Measurements from ENCODE around the gene SGCA. TPM values are rescaled to one million over a fixed set of nuclear protein-coding genes. Genes with fewer than 3 reads are reported as not detected.

The SGCA gene
- total and polyA plus RNA-seq, 2 of the 13 experiments (the other 11 are each of a cell fraction or from before 2014, with no cell fraction given): not detected

DNA sequence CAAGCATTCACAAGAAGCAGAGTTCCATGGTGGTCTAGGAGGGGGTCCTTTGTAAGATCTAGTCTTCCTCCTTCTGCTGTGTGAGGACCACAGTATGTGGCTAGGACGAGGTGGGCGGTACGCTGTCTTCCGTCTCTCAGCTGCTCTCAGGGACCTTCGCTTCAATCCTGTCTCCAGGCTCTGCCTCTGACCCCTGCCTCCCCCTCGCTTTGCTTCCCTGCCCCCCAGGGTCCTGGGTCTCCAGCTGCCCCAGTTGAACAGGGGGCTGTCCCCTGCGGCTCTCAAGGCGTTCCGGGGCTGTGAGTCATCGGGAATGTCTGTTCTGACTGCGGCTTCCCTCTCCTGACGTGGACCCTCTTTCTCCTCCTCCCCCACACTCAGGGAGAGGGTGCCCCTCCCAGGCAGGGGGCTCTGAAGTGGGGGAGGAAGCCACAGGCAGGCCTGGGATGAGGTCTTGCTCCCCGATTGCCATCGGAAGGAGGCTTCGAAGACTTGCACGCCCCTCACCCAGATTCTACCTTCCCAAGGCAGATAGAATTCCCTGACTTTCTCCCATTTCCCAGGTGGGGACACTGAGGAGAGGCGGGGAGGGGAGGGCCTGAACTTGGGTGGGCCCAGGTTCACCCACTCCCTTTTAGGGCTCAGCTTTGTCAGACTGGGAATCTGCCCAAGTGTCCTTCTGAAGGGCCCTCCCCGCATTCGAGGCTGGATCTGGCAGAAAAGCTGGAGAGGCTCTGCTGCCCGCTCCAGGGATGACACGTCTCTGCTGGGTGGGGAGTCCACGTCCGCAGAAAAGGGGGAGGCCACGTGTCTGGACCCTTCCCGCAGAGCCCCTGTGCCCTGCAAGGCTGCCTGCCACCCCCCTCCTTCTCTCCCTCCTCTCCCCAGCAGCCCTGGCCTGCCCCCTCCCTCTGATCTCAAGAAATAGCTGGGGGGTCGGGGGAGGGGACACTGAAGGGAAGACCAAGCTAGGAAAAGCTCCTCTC is 44.7 kb downstream of the SGCA start:
- ATAC-seq (peak; percentile 52), DNase-seq (ENCODE audit: low spot score) (peak; percentile 77), FAIRE-seq (no peak)
- Histone ChIP-seq H3K27ac (ENCODE audit: extremely low read length, insufficient read depth, low read length) (no peak overlapping the region), H3K36me3 (replicated peaks in 1 of 2; ENCODE audit: control insufficient read depth in 1 of 2, insufficient read depth in 2 of 2, low read length in 2 of 2) (no peaks in the 10 kb centered on the region), H3K79me2 (ENCODE audit: insufficient read depth, low read length) (no peaks in the 10 kb centered on the region), H3K4me1 (ENCODE audit: insufficient read depth, low read length) (peaks cover 61% of the 10 kb centered on the region), H3K4me3 (replicated peaks in 1 of 3; ENCODE audit: insufficient read depth in 1 of 3, low read depth in 2 of 3, low read length in 3 of 3) (peak overlapping the region in 2 of 3 experiments; percentile 7 to 25; a peak in 3 of 6 replicates), H3K9me3 (ENCODE audit: low read length) (no peaks in the 10 kb centered on the region), H4K20me1 (ENCODE audit: insufficient read depth, low read length) (no peaks in the 10 kb centered on the region), H2AFZ (ENCODE audit: low read length) (no peak overlapping the region), H3K4me2 (ENCODE audit: low read depth, low read length) (peak overlapping the region; percentile 46), H3K9ac (ENCODE audit: insufficient read depth, low read depth, low read length) (no peak overlapping the region), H3K27me3 (ENCODE audit: control insufficient read depth in 1 of 2, insufficient read depth in 2 of 2, low read length in 2 of 2) (peaks cover 2 to 54% of the 10 kb centered on the region in 2 experiments)
- BruUV-seq (replicated peaks): no TSS peak
- CTCF ChIA-PET (ENCODE audit: low intra/inter-chr PET ratio, low total read pairs): interaction anchor here (0.6 kb wide), 1 partner anchor 15 kb away, joined by 3 read pairs; no protein-coding TSS in a partner anchor
- intact Hi-C loops (cut with micrococcal nuclease; ENCODE audit: unreplicated experiment): no loop called here
- 3% methylated on average over 15 of the region's 26 CpGs for WGBS (ENCODE audit: low lambda C conversion rate)
- POLR2A ChIA-PET: interaction anchor here (0.8 to 1.3 kb wide), 3 partner anchors 9 to 509 kb away, joined by 3 read pairs; partner anchors contain the start of gene LUC7L3
- in situ Hi-C loops (cut with HindIII; ENCODE audit: extremely low pct_ligation_motif_present, low pct_unique_long_range_greater_than_20kb): no loop called here
- no peak for TF ChIP-seq NFRKB (IDR thresholded peaks at IDR 0.05)
- peak; percentile 64 for TF ChIP-seq TEAD3 (CRISPR knock-in tag; optimal IDR thresholded peaks at IDR 0.05; ENCODE audit: borderline replicate concordance)
- TF ChIP-seq ZFP41 (CRISPR knock-in tag; IDR thresholded peaks at IDR 0.05; ENCODE audit: borderline replicate concordance): no peak
- no peak for TF ChIP-seq ZFY (CRISPR knock-in tag; IDR thresholded peaks at IDR 0.05)
- 0 out of 2 replicates have a peak, but pooled peaks have one; percentile 57 for TF ChIP-seq ZSCAN22 (CRISPR knock-in tag; IDR thresholded peaks at IDR 0.05)
- TF ChIP-seq, protein P1, sequence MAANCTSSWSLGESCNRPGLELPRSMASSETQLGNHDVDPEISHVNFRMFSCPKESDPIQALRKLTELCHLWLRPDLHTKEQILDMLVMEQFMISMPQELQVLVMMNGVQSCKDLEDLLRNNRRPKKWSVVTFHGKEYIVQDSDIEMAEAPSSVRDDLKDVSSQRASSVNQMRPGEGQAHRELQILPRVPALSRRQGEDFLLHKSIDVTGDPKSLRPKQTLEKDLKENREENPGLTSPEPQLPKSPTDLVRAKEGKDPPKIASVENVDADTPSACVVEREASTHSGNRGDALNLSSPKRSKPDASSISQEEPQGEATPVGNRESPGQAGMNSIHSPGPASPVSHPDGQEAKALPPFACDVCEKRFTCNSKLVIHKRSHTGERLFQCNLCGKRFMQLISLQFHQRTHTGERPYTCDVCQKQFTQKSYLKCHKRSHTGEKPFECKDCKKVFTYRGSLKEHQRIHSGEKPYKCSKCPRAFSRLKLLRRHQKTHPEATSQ (CRISPR knock-in tag; IDR thresholded peaks at IDR 0.05; ENCODE audit: borderline replicate concordance): no peak
- TF ChIP-seq NFKB2 (CRISPR knock-in tag; IDR thresholded peaks at IDR 0.05; ENCODE audit: borderline replicate concordance): no peak
- no peak for TF ChIP-seq POGZ (CRISPR knock-in tag; IDR thresholded peaks at IDR 0.05)
- TF ChIP-seq, protein P2, sequence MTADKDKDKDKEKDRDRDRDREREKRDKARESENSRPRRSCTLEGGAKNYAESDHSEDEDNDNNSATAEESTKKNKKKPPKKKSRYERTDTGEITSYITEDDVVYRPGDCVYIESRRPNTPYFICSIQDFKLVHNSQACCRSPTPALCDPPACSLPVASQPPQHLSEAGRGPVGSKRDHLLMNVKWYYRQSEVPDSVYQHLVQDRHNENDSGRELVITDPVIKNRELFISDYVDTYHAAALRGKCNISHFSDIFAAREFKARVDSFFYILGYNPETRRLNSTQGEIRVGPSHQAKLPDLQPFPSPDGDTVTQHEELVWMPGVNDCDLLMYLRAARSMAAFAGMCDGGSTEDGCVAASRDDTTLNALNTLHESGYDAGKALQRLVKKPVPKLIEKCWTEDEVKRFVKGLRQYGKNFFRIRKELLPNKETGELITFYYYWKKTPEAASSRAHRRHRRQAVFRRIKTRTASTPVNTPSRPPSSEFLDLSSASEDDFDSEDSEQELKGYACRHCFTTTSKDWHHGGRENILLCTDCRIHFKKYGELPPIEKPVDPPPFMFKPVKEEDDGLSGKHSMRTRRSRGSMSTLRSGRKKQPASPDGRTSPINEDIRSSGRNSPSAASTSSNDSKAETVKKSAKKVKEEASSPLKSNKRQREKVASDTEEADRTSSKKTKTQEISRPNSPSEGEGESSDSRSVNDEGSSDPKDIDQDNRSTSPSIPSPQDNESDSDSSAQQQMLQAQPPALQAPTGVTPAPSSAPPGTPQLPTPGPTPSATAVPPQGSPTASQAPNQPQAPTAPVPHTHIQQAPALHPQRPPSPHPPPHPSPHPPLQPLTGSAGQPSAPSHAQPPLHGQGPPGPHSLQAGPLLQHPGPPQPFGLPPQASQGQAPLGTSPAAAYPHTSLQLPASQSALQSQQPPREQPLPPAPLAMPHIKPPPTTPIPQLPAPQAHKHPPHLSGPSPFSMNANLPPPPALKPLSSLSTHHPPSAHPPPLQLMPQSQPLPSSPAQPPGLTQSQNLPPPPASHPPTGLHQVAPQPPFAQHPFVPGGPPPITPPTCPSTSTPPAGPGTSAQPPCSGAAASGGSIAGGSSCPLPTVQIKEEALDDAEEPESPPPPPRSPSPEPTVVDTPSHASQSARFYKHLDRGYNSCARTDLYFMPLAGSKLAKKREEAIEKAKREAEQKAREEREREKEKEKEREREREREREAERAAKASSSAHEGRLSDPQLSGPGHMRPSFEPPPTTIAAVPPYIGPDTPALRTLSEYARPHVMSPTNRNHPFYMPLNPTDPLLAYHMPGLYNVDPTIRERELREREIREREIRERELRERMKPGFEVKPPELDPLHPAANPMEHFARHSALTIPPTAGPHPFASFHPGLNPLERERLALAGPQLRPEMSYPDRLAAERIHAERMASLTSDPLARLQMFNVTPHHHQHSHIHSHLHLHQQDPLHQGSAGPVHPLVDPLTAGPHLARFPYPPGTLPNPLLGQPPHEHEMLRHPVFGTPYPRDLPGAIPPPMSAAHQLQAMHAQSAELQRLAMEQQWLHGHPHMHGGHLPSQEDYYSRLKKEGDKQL (CRISPR knock-in tag; IDR thresholded peaks at IDR 0.05; ENCODE audit: low read depth): peak; percentile 17; the same call in 1 of the 2 replicates
- TF ChIP-seq, protein P3, sequence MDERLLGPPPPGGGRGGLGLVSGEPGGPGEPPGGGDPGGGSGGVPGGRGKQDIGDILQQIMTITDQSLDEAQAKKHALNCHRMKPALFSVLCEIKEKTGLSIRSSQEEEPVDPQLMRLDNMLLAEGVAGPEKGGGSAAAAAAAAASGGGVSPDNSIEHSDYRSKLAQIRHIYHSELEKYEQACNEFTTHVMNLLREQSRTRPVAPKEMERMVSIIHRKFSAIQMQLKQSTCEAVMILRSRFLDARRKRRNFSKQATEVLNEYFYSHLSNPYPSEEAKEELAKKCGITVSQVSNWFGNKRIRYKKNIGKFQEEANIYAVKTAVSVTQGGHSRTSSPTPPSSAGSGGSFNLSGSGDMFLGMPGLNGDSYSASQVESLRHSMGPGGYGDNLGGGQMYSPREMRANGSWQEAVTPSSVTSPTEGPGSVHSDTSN (CRISPR knock-in tag; IDR thresholded peaks at IDR 0.05): no peak
- no peak for TF ChIP-seq NCOA1 (CRISPR knock-in tag; IDR thresholded peaks at IDR 0.05)
- TF ChIP-seq ZNF30 (CRISPR knock-in tag; IDR thresholded peaks at IDR 0.05): no peak
- TF ChIP-seq ZNF138 (CRISPR knock-in tag; IDR thresholded peaks at IDR 0.05; ENCODE audit: low read depth): no peak
- TF ChIP-seq KLF16 (CRISPR knock-in tag; IDR thresholded peaks at IDR 0.05): no peak
- TF ChIP-seq RBAK (CRISPR knock-in tag; IDR thresholded peaks at IDR 0.05): no peak
- TF ChIP-seq RARG (CRISPR knock-in tag; IDR thresholded peaks at IDR 0.05; ENCODE audit: low read depth): no peak
